CD14-positive monocyte (primary cell): ENCODE results near the gene MGAT5B. TPM values are rescaled to one million over a fixed set of nuclear protein-coding genes. Genes with fewer than 3 reads are reported as not detected.

Experiments
- DNase-seq, 3 donors: peaks; one replicate each; pipeline ENCODE4 v3.0.0-alpha.2; 2011 to 2022
- H2AFZ ChIP-seq: 2 replicates; pipeline ENCODE4 v1.6.0; 2012; ENCODE audit warnings: mild to moderate bottlenecking, low read depth, low read length, inconsistent platforms; ENCODE audit not compliant: insufficient read depth, poor library complexity, severe bottlenecking
- H3K27ac ChIP-seq, 2 donors: 1 replicate in 1 of 2; 2 replicates in 1 of 2; pipeline ENCODE4 v1.5.1; 2012 to 2013; ENCODE audit warnings: low read length in 2 of 2, control low read depth in 1 of 2, inconsistent platforms in 1 of 2, low read depth in 1 of 2, mild to moderate bottlenecking in 1 of 2
- H3K27me3 ChIP-seq, 2 donors: one replicate each; pipeline versions ENCODE4 v1.6.0 to v1.6.1; 2011 to 2013; ENCODE audit warnings: low read length in 2 of 2; ENCODE audit not compliant: control insufficient read depth in 2 of 2, insufficient read depth in 2 of 2
- H3K36me3 ChIP-seq, 2 donors: replicated peaks in 1 of 2; 1 replicate in 1 of 2; 2 replicates in 1 of 2; pipeline versions ENCODE4 v1.5.1 to v1.6.1; 2012 to 2013; ENCODE audit warnings: low read length in 2 of 2, control low read depth in 1 of 2, inconsistent platforms in 1 of 2, mild to moderate bottlenecking in 1 of 2; ENCODE audit not compliant: insufficient read depth in 2 of 2, control insufficient read depth in 1 of 2
- H3K4me1 ChIP-seq, 2 donors: 1 replicate in 1 of 2; 2 replicates in 1 of 2; pipeline versions ENCODE4 v1.5.1 to v1.6.1; 2012 to 2013; ENCODE audit warnings: low read length in 2 of 2, control low read depth in 1 of 2, inconsistent platforms in 1 of 2, mild to moderate bottlenecking in 1 of 2, moderate library complexity in 1 of 2; ENCODE audit not compliant: insufficient read depth in 2 of 2, control insufficient read depth in 1 of 2
- H3K4me2 ChIP-seq: replicated peaks from 2 replicates; pipeline ENCODE3; 2012; ENCODE audit warnings: low read length, moderate library complexity, mild to moderate bottlenecking; ENCODE audit not compliant: poor library complexity, severe bottlenecking; ENCODE audit errors: extremely low read depth
- H3K4me3 ChIP-seq, 3 experiments: fragments of 200-600 bp in 1 of 3; sonication (generic) in 1 of 3; replicated peaks in 1 of 3; 1 replicate in 2 of 3; 2 replicates in 1 of 3; pipeline ENCODE4 v1.5.1; 2011 to 2013; ENCODE audit warnings: low read length in 3 of 3, mild to moderate bottlenecking in 3 of 3, control low read depth in 2 of 3, low read depth in 2 of 3, inconsistent platforms in 1 of 3, moderate library complexity in 1 of 3
- H3K79me2 ChIP-seq: 2 replicates; pipeline ENCODE4 v1.6.0; 2012; ENCODE audit warnings: mild to moderate bottlenecking, control low read depth, inconsistent platforms, low read length, moderate library complexity; ENCODE audit not compliant: insufficient read depth
- H3K9ac ChIP-seq: 2 replicates; pipeline ENCODE4 v1.6.0; 2017; ENCODE audit warnings: low read length, mild to moderate bottlenecking; ENCODE audit not compliant: insufficient read depth, poor library complexity, severe bottlenecking
- H3K9me3 ChIP-seq, 2 donors: replicated peaks in 1 of 2; 1 replicate in 1 of 2; 2 replicates in 1 of 2; pipeline versions ENCODE4 v1.5.1 to v1.6.1; 2012 to 2013; ENCODE audit warnings: low read length in 2 of 2, control low read depth in 1 of 2; ENCODE audit not compliant: control insufficient read depth in 1 of 2, insufficient read depth in 1 of 2
- H4K20me1 ChIP-seq: 2 replicates; pipeline ENCODE4 v1.6.0; 2012; ENCODE audit warnings: mild to moderate bottlenecking, low read length, control low read depth, moderate library complexity; ENCODE audit not compliant: insufficient read depth
- H3K27ac Mint-ChIP-seq, 7 donors: one replicate each; pipeline ENCODE4 v1.8.0; 2020; ENCODE audit warnings: mild to moderate bottlenecking in 7 of 7, mixed read lengths in 7 of 7, moderate library complexity in 6 of 7, inconsistent platforms in 2 of 7
- H3K27me3 Mint-ChIP-seq, 3 donors: one replicate each; pipeline ENCODE4 v1.8.0; 2021 to 2022; ENCODE audit warnings: low read depth in 3 of 3, mild to moderate bottlenecking in 3 of 3, mixed read lengths in 3 of 3, moderate library complexity in 3 of 3, inconsistent platforms in 1 of 3
- H3K36me3 Mint-ChIP-seq, 2 donors: one replicate each; pipeline ENCODE4 v1.8.0; 2020; ENCODE audit warnings: mixed read lengths in 2 of 2, inconsistent platforms in 1 of 2, mild to moderate bottlenecking in 1 of 2
- H3K4me1 Mint-ChIP-seq: one replicate; pipeline ENCODE4 v1.8.0; 2020; ENCODE audit warnings: mild to moderate bottlenecking, mixed read lengths
- H3K4me3 Mint-ChIP-seq, 2 donors: one replicate each; pipeline ENCODE4 v1.8.0; 2020; ENCODE audit warnings: mild to moderate bottlenecking in 2 of 2, mixed read lengths in 2 of 2, moderate library complexity in 1 of 2
- H3K9me3 Mint-ChIP-seq, 7 donors: one replicate each; pipeline ENCODE4 v1.8.0; 2020 to 2022; ENCODE audit warnings: mixed read lengths in 7 of 7, mild to moderate bottlenecking in 6 of 7, moderate library complexity in 6 of 7, inconsistent platforms in 2 of 7
- WGBS: methylation state at CpG from one replicate; pipeline ENCODE4 v1.1.5; 2013; ENCODE audit warnings: missing lambda C conversion rate; ENCODE audit not compliant: insufficient coverage; 5-methylcytosine and 5-hydroxymethylcytosine counted together
- intact Hi-C, 2 donors: fragments of 100-400 bp; cut with micrococcal nuclease; formaldehyde crosslinking; loops; one replicate each; pipeline versions ENCODE4 v1.15.0 to v1.15.1; 2023
- polyA plus RNA-seq, 3 donors: library from polyadenylated mRNA; depleted of rRNA in 1 of 3; unstranded in 2 of 3; stranded (reverse) in 1 of 3; fragments of 300-500 nt in 2 of 3; fragments of >200 nt in 1 of 3; fragmentation: Illumina TruSeq in 2 of 3; gene quantifications; 1 replicate in 2 of 3; 2 replicates in 1 of 3; pipeline ENCODE4 v1.2.3, GENCODE V29; 2012 to 2021
- TF ChIP-seq, protein P1 (sequence below): fragments of 200-600 bp; IDR thresholded peaks from one replicate; pipeline ENCODE4 v1.8.0; 2022; ENCODE audit warnings: antibody characterized with exemption, mild to moderate bottlenecking

MGAT5B gene
- polyA plus RNA-seq, 3 donors: not detected

DNA sequence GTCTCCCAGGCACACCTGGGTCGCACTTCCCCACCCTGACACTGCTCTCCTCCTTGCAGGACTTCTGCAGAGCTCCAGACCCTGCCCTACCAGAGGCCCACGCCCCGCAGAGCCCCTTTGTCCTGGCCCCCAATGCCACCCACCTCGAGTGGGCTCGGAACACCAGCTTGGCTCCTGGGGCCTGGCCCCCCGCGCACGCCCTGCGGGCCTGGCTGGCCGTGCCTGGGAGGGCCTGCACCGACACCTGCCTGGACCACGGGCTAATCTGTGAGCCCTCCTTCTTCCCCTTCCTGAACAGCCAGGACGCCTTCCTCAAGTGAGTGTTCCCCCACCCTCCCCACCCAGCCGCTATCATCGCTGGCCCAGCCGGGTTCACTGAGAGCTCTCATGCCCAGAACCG lies 79.6 kb downstream of the MGAT5B start:
- H3K4me1 Mint-ChIP-seq: no peaks in the 10 kb centered on the region
- H3K4me2 ChIP-seq: no peak overlapping the region
- intact Hi-C loops: no loop called here

GRCh38 chr17:76948301-76948700 lies 80.1 kb downstream of the MGAT5B start:
- Histone ChIP-seq H3K4me3 (no peak overlapping the region), H3K27ac (no peak overlapping the region), H2AFZ (no peak overlapping the region), H3K9me3 (no peaks in the 10 kb centered on the region), H3K4me2 (no peak overlapping the region), H3K27me3 (no peaks in the 10 kb centered on the region), H3K9ac (no peak overlapping the region), H4K20me1 (no peaks in the 10 kb centered on the region), H3K36me3 (no peaks in the 10 kb centered on the region), H3K79me2 (no peaks in the 10 kb centered on the region), H3K4me1 (no peaks in the 10 kb centered on the region)
- no peak for DNase-seq
- Mint-ChIP-seq H3K4me3 (no peak overlapping the region), H3K36me3 (no peaks in the 10 kb centered on the region), H3K27ac (no peak overlapping the region), H3K9me3 (no peaks in the 10 kb centered on the region), H3K27me3 (peaks cover 2 to 5% (median 5%) of the 10 kb centered on the region in 3 donors), H3K4me1 (no peaks in the 10 kb centered on the region)
- 97% methylated on average over 10 of the region's 10 CpGs for WGBS
- intact Hi-C loops: no loop called here
- TF ChIP-seq, protein P1, sequence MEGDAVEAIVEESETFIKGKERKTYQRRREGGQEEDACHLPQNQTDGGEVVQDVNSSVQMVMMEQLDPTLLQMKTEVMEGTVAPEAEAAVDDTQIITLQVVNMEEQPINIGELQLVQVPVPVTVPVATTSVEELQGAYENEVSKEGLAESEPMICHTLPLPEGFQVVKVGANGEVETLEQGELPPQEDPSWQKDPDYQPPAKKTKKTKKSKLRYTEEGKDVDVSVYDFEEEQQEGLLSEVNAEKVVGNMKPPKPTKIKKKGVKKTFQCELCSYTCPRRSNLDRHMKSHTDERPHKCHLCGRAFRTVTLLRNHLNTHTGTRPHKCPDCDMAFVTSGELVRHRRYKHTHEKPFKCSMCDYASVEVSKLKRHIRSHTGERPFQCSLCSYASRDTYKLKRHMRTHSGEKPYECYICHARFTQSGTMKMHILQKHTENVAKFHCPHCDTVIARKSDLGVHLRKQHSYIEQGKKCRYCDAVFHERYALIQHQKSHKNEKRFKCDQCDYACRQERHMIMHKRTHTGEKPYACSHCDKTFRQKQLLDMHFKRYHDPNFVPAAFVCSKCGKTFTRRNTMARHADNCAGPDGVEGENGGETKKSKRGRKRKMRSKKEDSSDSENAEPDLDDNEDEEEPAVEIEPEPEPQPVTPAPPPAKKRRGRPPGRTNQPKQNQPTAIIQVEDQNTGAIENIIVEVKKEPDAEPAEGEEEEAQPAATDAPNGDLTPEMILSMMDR: no peak

More for the DNA sequence above, 79.6 kb downstream of the MGAT5B start:
- TF ChIP-seq, protein P1: no peak
- Mint-ChIP-seq H3K27ac (no peak overlapping the region), H3K9me3 (no peaks in the 10 kb centered on the region), H3K4me3 (no peak overlapping the region), H3K36me3 (no peaks in the 10 kb centered on the region), H3K27me3 (peaks cover 2 to 6% (median 5%) of the 10 kb centered on the region in 3 donors)
- no peaks in the 10 kb centered on the region for H3K27me3 ChIP-seq
- no peak overlapping the region for H2AFZ ChIP-seq
- H3K4me3 ChIP-seq: no peak overlapping the region
- no peaks in the 10 kb centered on the region for H3K79me2 ChIP-seq
- H3K9me3 ChIP-seq: no peaks in the 10 kb centered on the region
- no peaks in the 10 kb centered on the region for H3K4me1 ChIP-seq
- H3K9ac ChIP-seq: no peak overlapping the region
- H3K27ac ChIP-seq: no peak overlapping the region
- H4K20me1 ChIP-seq: no peaks in the 10 kb centered on the region
- 8% methylated on average over 11 of the region's 17 CpGs for WGBS
- DNase-seq: no peak
- no peaks in the 10 kb centered on the region for H3K36me3 ChIP-seq
